A549 (cell line): Measurements from ENCODE around the gene PRR5L. TPM values are rescaled to one million over a fixed set of nuclear protein-coding genes. Genes with fewer than 3 reads are reported as not detected.
A peak's percentile ranks its signal among the peaks of the same experiment; 100 is the strongest.

Experiments used
- ATAC-seq, 2 experiments: fragments of 200-7000 bp in 1 of 2; fragments of >200 bp in 1 of 2; cut with Nextera tagmentation in 1 of 2; cut with Tn5 transposase in 1 of 2; 3 replicates each; pipeline versions ENCODE4 v1.8.0 to v1.9.1; 2018 to 2020; ENCODE audit warnings: mild to moderate bottlenecking in 1 of 2, moderate library complexity in 1 of 2
- CTCF ChIA-PET: fragments of 300-600 bp; sonication (Branson Sonifier 250); formaldehyde crosslinking; extraction: SDS; loops from one replicate; lab custom pipeline; 2021; ENCODE audit warnings: antibody characterized with exemption, inconsistent platforms; lab: Yijun Ruan, JAX
- POLR2A ChIA-PET: fragments of 350-600 bp; formaldehyde crosslinking; extraction: SDS; loops from one replicate; lab custom pipeline; 2021; ENCODE audit warnings: antibody characterized with exemption, inconsistent platforms; lab: Yijun Ruan, JAX
- DNase-seq, 2 experiments: peaks; one replicate each; pipeline versions ENCODE4 v3.0.0 to v3.0.0-alpha.2; 2011 to 2016; ENCODE audit warnings: low read depth in 1 of 2, low spot score in 1 of 2
- FAIRE-seq: peaks from 2 replicates; lab custom pipeline; 2011; peaks lifted over from hg19 to GRCh38; lab: Jason Lieb, UNC
- H3K27ac ChIP-seq, 2 experiments: fragments of >200 bp; sonication (Bioruptor Twin); formaldehyde crosslinking; 3 replicates each; pipeline ENCODE4 v1.5.1; 2016 to 2017
- H3K4me1 ChIP-seq: fragments of >200 bp; sonication (Bioruptor Twin); formaldehyde crosslinking; 3 replicates; pipeline ENCODE4 v1.6.1; 2016
- H3K4me2 ChIP-seq: fragments of >200 bp; sonication (Bioruptor Twin); formaldehyde crosslinking; 3 replicates; pipeline ENCODE4 v1.6.1; 2016
- H3K4me3 ChIP-seq: fragments of >200 bp; sonication (Bioruptor Twin); formaldehyde crosslinking; 3 replicates; pipeline ENCODE4 v1.5.1; 2016
- H3K9me3 ChIP-seq: fragments of >200 bp; sonication (Bioruptor Twin); formaldehyde crosslinking; 3 replicates; pipeline ENCODE4 v1.6.1; 2016
- ATOH8 ChIP-seq: fragments of 250-450 bp; sonication (Bioruptor Pico); IDR thresholded peaks from 2 replicates; pipeline ENCODE4 v1.5.0; 2020; ENCODE audit warnings: low read depth, mild to moderate bottlenecking, moderate library complexity
- CBX8 ChIP-seq: fragments of 200-600 bp; sonication (generic); IDR thresholded peaks from 2 replicates; pipeline ENCODE4 v1.6.1; 2016
- CTCF ChIP-seq: fragments of >200 bp; sonication (Bioruptor Twin); formaldehyde crosslinking; IDR thresholded peaks from 3 replicates; pipeline ENCODE4 v1.5.1; 2016
- FOSL2 ChIP-seq, 2 experiments: fragments of 450-650 bp in 1 of 2; fragments of >200 bp in 1 of 2; sonication (Bioruptor Twin) in 1 of 2; formaldehyde crosslinking; IDR thresholded peaks; 2 replicates each; pipeline versions ENCODE4 v1.5.0 to v1.6.1; 2016 to 2020; ENCODE audit warnings: mild to moderate bottlenecking in 1 of 2, moderate library complexity in 1 of 2
- FOXS1 ChIP-seq: fragments of 250-450 bp; sonication (Bioruptor Pico); IDR thresholded peaks from 2 replicates; pipeline ENCODE4 v1.5.0; 2020; ENCODE audit warnings: mild to moderate bottlenecking, moderate library complexity
- HMGXB4 ChIP-seq: fragments of 250-450 bp; sonication (Bioruptor Pico); IDR thresholded peaks from 2 replicates; pipeline ENCODE4 v1.5.0; 2021; ENCODE audit warnings: mild to moderate bottlenecking, moderate library complexity, borderline replicate concordance
- HOXB5 ChIP-seq: fragments of 250-450 bp; sonication (Bioruptor Pico); IDR thresholded peaks from 2 replicates; pipeline ENCODE4 v1.5.0; 2020; ENCODE audit warnings: mild to moderate bottlenecking, moderate library complexity
- JUNB ChIP-seq: fragments of >200 bp; sonication (Bioruptor Twin); formaldehyde crosslinking; IDR thresholded peaks from 2 replicates; pipeline ENCODE4 v1.6.1; 2016
- KDM1A ChIP-seq: fragments of 200-600 bp; sonication (generic); IDR thresholded peaks from 2 replicates; pipeline ENCODE4 v1.6.1; 2016; ENCODE audit warnings: low read depth, mild to moderate bottlenecking
- NFE2L2 ChIP-seq: fragments of 150-350 bp; conservative IDR thresholded peaks from 2 replicates; pipeline ENCODE4 v1.6.1; 2014; ENCODE audit warnings: low read length
- NR3C1 ChIP-seq: fragments of >200 bp; sonication (Bioruptor Twin); formaldehyde crosslinking; IDR thresholded peaks from 3 replicates; pipeline ENCODE4 v1.6.1; 2017
- PHF8 ChIP-seq: fragments of 200-600 bp; sonication (generic); IDR thresholded peaks from 2 replicates; pipeline ENCODE4 v1.6.1; 2016; ENCODE audit warnings: low read depth, mild to moderate bottlenecking, antibody characterized with exemption, moderate library complexity, borderline replicate concordance
- POLR2A ChIP-seq: IDR thresholded peaks from 2 replicates; pipeline ENCODE4 v1.6.1; 2012; ENCODE audit warnings: mild to moderate bottlenecking, low read length
- RAD21 ChIP-seq, 2 experiments: fragments of >200 bp in 1 of 2; sonication (Bioruptor Twin) in 1 of 2; formaldehyde crosslinking in 1 of 2; IDR thresholded peaks in 1 of 2; conservative IDR thresholded peaks in 1 of 2; 2 replicates in 1 of 2; 3 replicates in 1 of 2; pipeline ENCODE4 v1.6.1; 2012 to 2018; ENCODE audit warnings: inconsistent platforms in 1 of 2
- RARB ChIP-seq: fragments of 250-450 bp; sonication (Bioruptor Pico); IDR thresholded peaks from 2 replicates; pipeline ENCODE4 v1.8.0; 2021; ENCODE audit warnings: mild to moderate bottlenecking, moderate library complexity
- RFX5 ChIP-seq: fragments of 450-650 bp; IDR thresholded peaks from 2 replicates; pipeline ENCODE4 v1.7.1; 2014; ENCODE audit warnings: antibody characterized with exemption, mild to moderate bottlenecking, moderate library complexity
- RNF2 ChIP-seq: fragments of 200-600 bp; sonication (generic); IDR thresholded peaks from 2 replicates; pipeline ENCODE4 v1.6.1; 2016; ENCODE audit warnings: low read depth, mild to moderate bottlenecking, antibody characterized with exemption, moderate library complexity, borderline replicate concordance
- SMC3 ChIP-seq: fragments of >200 bp; sonication (Bioruptor Twin); formaldehyde crosslinking; IDR thresholded peaks from 3 replicates; pipeline ENCODE4 v1.6.1; 2018; ENCODE audit warnings: inconsistent platforms
- SREBF2 ChIP-seq: fragments of 450-650 bp; IDR thresholded peaks from 2 replicates; pipeline ENCODE4 v1.6.1; 2014; ENCODE audit warnings: mild to moderate bottlenecking, moderate library complexity
- TP53 ChIP-seq: fragments of 250-450 bp; sonication (Bioruptor Pico); IDR thresholded peaks from 2 replicates; pipeline ENCODE4 v1.5.0; 2021; ENCODE audit warnings: mild to moderate bottlenecking, moderate library complexity
- USF2 ChIP-seq: fragments of 450-650 bp; IDR thresholded peaks from 2 replicates; pipeline ENCODE4 v1.6.1; 2014; ENCODE audit warnings: antibody characterized with exemption
- ZC3H11A ChIP-seq: fragments of 450-650 bp; IDR thresholded peaks from 2 replicates; pipeline ENCODE4 v1.6.1; 2014; ENCODE audit warnings: antibody characterized with exemption, mild to moderate bottlenecking
- ZNF302 ChIP-seq: fragments of 250-450 bp; sonication (Bioruptor Pico); IDR thresholded peaks from 2 replicates; pipeline ENCODE4 v1.9.0; 2021; ENCODE audit warnings: inconsistent platforms, mild to moderate bottlenecking, moderate library complexity
- WGBS: methylation state at CpG from one replicate; pipeline ENCODE4 v1.1.6; 2017; ENCODE audit errors: missing lambda C conversion rate; 5-methylcytosine and 5-hydroxymethylcytosine counted together
- polyA plus RNA-seq, 4 experiments: library from polyadenylated mRNA; depleted of rRNA in 3 of 4; stranded (reverse); fragments of >200 nt; fragmentation: RNase III in 1 of 4; extraction: RNeasy Plus Mini Kit Qiagen cat#74134 plus additional on column Dnase treatment in 1 of 4; gene quantifications; 2 replicates in 3 of 4; 3 replicates in 1 of 4; pipeline ENCODE4 v1.2.3, GENCODE V29; 2011 to 2017

The PRR5L gene
- polyA plus RNA-seq, 2 of the 4 experiments (the other 2 are of a cell fraction) = 6.9 to 12.1 TPM

GRCh38 chr11:36306888-36307287, 10.8 kb downstream of the PRR5L start:
- no peak overlapping the region for H3K4me3 ChIP-seq
- WGBS = 33% methylated on average over 3 of the region's 3 CpGs
- H3K4me2 ChIP-seq = no peak overlapping the region
- POLR2A ChIA-PET = no interaction called here
- peaks cover 26% of the 10 kb centered on the region for H3K4me1 ChIP-seq
- peak in 1 of 2 experiments; percentile 56; a peak in 3 of 6 replicates for ATAC-seq
- H3K27ac ChIP-seq = no peak overlapping the region
- CTCF ChIA-PET = interaction anchor here (0.7 to 2.9 kb wide), 9 partner anchors 10 to 171 kb away, joined by 3 to 24 read pairs (median 3); partner anchors contain the start of gene PRR5L
- TF ChIP-seq RAD21 (conservative IDR thresholded peaks at IDR 0.05 in 1 of 2, IDR thresholded peaks at IDR 0.05 in 1 of 2) (peak; percentile 49 to 54), FOSL2 (IDR thresholded peaks at IDR 0.05) (no peak), FOSL2 (CRISPR knock-in tag; IDR thresholded peaks at IDR 0.05) (no peak), CBX8 (no peak), JUNB (no peak), ZNF302 (CRISPR knock-in tag) (no peak), RARB (CRISPR knock-in tag) (no peak), HMGXB4 (CRISPR knock-in tag) (no peak), USF2 (no peak), TP53 (CRISPR knock-in tag) (no peak), NR3C1 (no peak), ZC3H11A (no peak), PHF8 (no peak), SMC3 (peak; percentile 56), RFX5 (no peak), ATOH8 (no peak), NFE2L2 (no peak), RNF2 (no peak), SREBF2 (no peak), CTCF (peak; percentile 43; the same call in 2 of the 3 replicates), POLR2A (no peak), KDM1A (no peak), FOXS1 (no peak)
- no peaks in the 10 kb centered on the region for H3K9me3 ChIP-seq
- peak in 1 of 2 experiments; percentile 33 for DNase-seq
- FAIRE-seq = no peak

- CTCF ChIA-PET = interaction anchor here (2.9 kb wide), 1 partner anchor 169 kb away, joined by 24 read pairs; no protein-coding TSS in a partner anchor
- H3K27ac ChIP-seq = no peak overlapping the region
- 8% methylated on average over 1 of the region's 1 CpG for WGBS
- ATAC-seq (no peak), FAIRE-seq (no peak)
- peaks cover 42% of the 10 kb centered on the region for H3K4me1 ChIP-seq
- no peak for TF ChIP-seq HOXB5 (CRISPR knock-in tag)
- no peak for TF ChIP-seq RARB (CRISPR knock-in tag)
- TF ChIP-seq, all 56 proteins: peak for 0
- no peaks in the 10 kb centered on the region for H3K9me3 ChIP-seq
- no peak for DNase-seq
- POLR2A ChIA-PET = no interaction called here
- H3K4me2 ChIP-seq = no peak overlapping the region
- no peak overlapping the region for H3K4me3 ChIP-seq
Observed at GRCh38 chr11:36308577-36308976, 12.5 kb downstream of the PRR5L start.
